SK-N-SH (cell line): Measurements from ENCODE around the gene CLEC16A. TPM values are rescaled to one million over a fixed set of nuclear protein-coding genes. Genes with fewer than 3 reads are reported as not detected.

Experiments used
- CTCF ChIA-PET: fragments of 300-600, 350-600 bp; formaldehyde crosslinking; extraction: SDS; loops from one replicate; lab custom pipeline; 2021; lab: Yijun Ruan, JAX
- POLR2A ChIA-PET: fragments of 350-600 bp; sonication (Branson Sonifier 250); formaldehyde crosslinking; extraction: SDS; loops from one replicate; lab custom pipeline; 2020; ENCODE audit warnings: antibody characterized with exemption, inconsistent platforms; lab: Yijun Ruan, JAX
- DNase-seq: peaks from one replicate; pipeline ENCODE4 v3.0.0; 2012
- H2AFZ ChIP-seq: fragments of 200-600 bp; sonication (generic); 2 replicates; pipeline ENCODE4 v1.8.1; 2016; ENCODE audit warnings: antibody characterized with exemption, mild to moderate bottlenecking, low read depth
- H3F3A ChIP-seq: fragments of 200-600 bp; sonication (generic); replicated peaks from 2 replicates; pipeline ENCODE3; 2016; ENCODE audit warnings: antibody characterized with exemption, mild to moderate bottlenecking; ENCODE audit not compliant: insufficient read depth
- H3K27ac ChIP-seq, 2 experiments: fragments of 200-500 bp in 1 of 2; fragments of 200-600 bp in 1 of 2; sonication (Bioruptor generic) in 1 of 2; sonication (generic), shearing (Covaris generic) in 1 of 2; 2 replicates each; pipeline versions ENCODE4 v1.5.1 to v1.6.1; 2014 to 2016; ENCODE audit warnings: low read depth in 2 of 2, inconsistent platforms in 1 of 2, low read length in 1 of 2, mild to moderate bottlenecking in 1 of 2, mixed read lengths in 1 of 2
- H3K27me3 ChIP-seq: fragments of 200-600 bp; sonication (generic), shearing (Covaris generic); 2 replicates; pipeline ENCODE4 v1.6.1; 2016; ENCODE audit warnings: mixed run types; ENCODE audit not compliant: insufficient read depth
- H3K36me3 ChIP-seq, 2 experiments: fragments of 200-500 bp in 1 of 2; fragments of 200-600 bp in 1 of 2; sonication (Bioruptor generic) in 1 of 2; sonication (generic) in 1 of 2; replicated peaks in 1 of 2; 2 replicates each; pipeline versions ENCODE3 to v1.5.1; 2014 to 2016; ENCODE audit warnings: low read length in 1 of 2, mild to moderate bottlenecking in 1 of 2; ENCODE audit not compliant: insufficient read depth in 2 of 2, control insufficient read depth in 1 of 2
- H3K4me1 ChIP-seq, 2 experiments: fragments of 200-500 bp in 1 of 2; fragments of 200-600 bp in 1 of 2; sonication (Bioruptor generic) in 1 of 2; sonication (generic), shearing (Covaris generic) in 1 of 2; 2 replicates each; pipeline versions ENCODE4 v1.5.1 to v1.6.1; 2014 to 2016; ENCODE audit warnings: low read depth in 1 of 2, low read length in 1 of 2, mixed run types in 1 of 2; ENCODE audit not compliant: insufficient read depth in 2 of 2, control insufficient read depth in 1 of 2
- H3K4me2 ChIP-seq: fragments of 200-600 bp; sonication (generic), shearing (Covaris generic); 2 replicates; pipeline ENCODE4 v1.6.1; 2017; ENCODE audit warnings: mixed run types
- H3K4me3 ChIP-seq, 2 experiments: fragments of 200-500 bp in 1 of 2; fragments of 200-600 bp in 1 of 2; sonication (Bioruptor generic) in 1 of 2; sonication (generic), shearing (Covaris generic) in 1 of 2; 2 replicates each; pipeline versions ENCODE4 v1.5.1 to v1.8.1; 2014 to 2016; ENCODE audit warnings: low read depth in 2 of 2, inconsistent platforms in 1 of 2, low read length in 1 of 2, mild to moderate bottlenecking in 1 of 2, mixed read lengths in 1 of 2, moderate library complexity in 1 of 2
- H3K79me2 ChIP-seq: fragments of 200-600 bp; sonication (generic); 2 replicates; pipeline ENCODE4 v1.8.1; 2017; ENCODE audit warnings: mild to moderate bottlenecking; ENCODE audit not compliant: insufficient read depth
- H3K9ac ChIP-seq: fragments of 200-600 bp; sonication (generic); 2 replicates; pipeline ENCODE4 v1.6.1; 2017; ENCODE audit warnings: mixed run types
- H3K9me2 ChIP-seq: fragments of 200-600 bp; sonication (generic); 2 replicates; pipeline ENCODE4 v1.6.1; 2017; ENCODE audit warnings: mixed run types
- H3K9me3 ChIP-seq: fragments of 200-600 bp; sonication (generic); 2 replicates; pipeline ENCODE4 v1.6.1; 2017; ENCODE audit warnings: mixed run types, mild to moderate bottlenecking, moderate library complexity
- H4K20me1 ChIP-seq: fragments of 200-600 bp; sonication (generic); 2 replicates; pipeline ENCODE4 v1.6.1; 2017; ENCODE audit warnings: mild to moderate bottlenecking, mixed run types; ENCODE audit not compliant: insufficient read depth
- EZH2phosphoT487 ChIP-seq: fragments of 200-600 bp; sonication (generic); IDR thresholded peaks from 2 replicates; pipeline ENCODE4 v1.6.1; 2017; ENCODE audit warnings: low read depth, mixed run types, mild to moderate bottlenecking, antibody characterized with exemption, moderate library complexity, borderline replicate concordance
- FOSL2 ChIP-seq: IDR thresholded peaks from 2 replicates; pipeline ENCODE4 v1.4.0; 2012; ENCODE audit warnings: low read depth, mild to moderate bottlenecking, moderate library complexity, borderline replicate concordance
- FOXM1 ChIP-seq: IDR thresholded peaks from 2 replicates; pipeline ENCODE4 v1.4.0; 2012; ENCODE audit warnings: low read depth, mild to moderate bottlenecking
- GABPA ChIP-seq: IDR thresholded peaks from 2 replicates; pipeline ENCODE4 v1.4.0; 2012; ENCODE audit warnings: low read depth, mild to moderate bottlenecking
- NFIC ChIP-seq: IDR thresholded peaks from 2 replicates; pipeline ENCODE4 v1.4.0; 2012; ENCODE audit warnings: borderline replicate concordance
- POLR2AphosphoS5 ChIP-seq: IDR thresholded peaks from 2 replicates; pipeline ENCODE4 v1.6.1; 2012; ENCODE audit warnings: low read depth, low read length
- SIN3A ChIP-seq: IDR thresholded peaks from 2 replicates; pipeline ENCODE4 v1.6.1; 2012; ENCODE audit warnings: low read depth, mild to moderate bottlenecking, low read length, moderate library complexity, borderline replicate concordance
- TEAD4 ChIP-seq: IDR thresholded peaks from 2 replicates; pipeline ENCODE4 v1.4.0; 2012; ENCODE audit warnings: mild to moderate bottlenecking, borderline replicate concordance; ENCODE audit not compliant: insufficient read depth
- WGBS: methylation state at CpG from one replicate; pipeline ENCODE4 v1.1.6; 2017; ENCODE audit warnings: low lambda C conversion rate; 5-methylcytosine and 5-hydroxymethylcytosine counted together
- polyA plus RNA-seq, 3 experiments: library from polyadenylated mRNA; depleted of rRNA; stranded (reverse); fragments of >200 nt; gene quantifications; 2 replicates each; pipeline ENCODE4 v1.2.3, GENCODE V29; 2012
- TF ChIP-seq, protein P1 (sequence below): fragments of 150-350 bp; IDR thresholded peaks from 2 replicates; pipeline ENCODE4 v1.6.1; 2016; ENCODE audit warnings: mild to moderate bottlenecking, low read depth, low read length
- TF ChIP-seq, protein P2 (sequence below): IDR thresholded peaks from 2 replicates; pipeline ENCODE4; 2012
- TF ChIP-seq, protein P3 (sequence below): fragments of 200-600 bp; sonication (generic); IDR thresholded peaks from 2 replicates; pipeline ENCODE4 v1.6.1; 2017; ENCODE audit warnings: antibody characterized with exemption, mild to moderate bottlenecking, moderate library complexity

The CLEC16A gene
- polyA plus RNA-seq, 1 of the 3 experiments (the other 2 are of a cell fraction), result 13.7 TPM

DNA sequence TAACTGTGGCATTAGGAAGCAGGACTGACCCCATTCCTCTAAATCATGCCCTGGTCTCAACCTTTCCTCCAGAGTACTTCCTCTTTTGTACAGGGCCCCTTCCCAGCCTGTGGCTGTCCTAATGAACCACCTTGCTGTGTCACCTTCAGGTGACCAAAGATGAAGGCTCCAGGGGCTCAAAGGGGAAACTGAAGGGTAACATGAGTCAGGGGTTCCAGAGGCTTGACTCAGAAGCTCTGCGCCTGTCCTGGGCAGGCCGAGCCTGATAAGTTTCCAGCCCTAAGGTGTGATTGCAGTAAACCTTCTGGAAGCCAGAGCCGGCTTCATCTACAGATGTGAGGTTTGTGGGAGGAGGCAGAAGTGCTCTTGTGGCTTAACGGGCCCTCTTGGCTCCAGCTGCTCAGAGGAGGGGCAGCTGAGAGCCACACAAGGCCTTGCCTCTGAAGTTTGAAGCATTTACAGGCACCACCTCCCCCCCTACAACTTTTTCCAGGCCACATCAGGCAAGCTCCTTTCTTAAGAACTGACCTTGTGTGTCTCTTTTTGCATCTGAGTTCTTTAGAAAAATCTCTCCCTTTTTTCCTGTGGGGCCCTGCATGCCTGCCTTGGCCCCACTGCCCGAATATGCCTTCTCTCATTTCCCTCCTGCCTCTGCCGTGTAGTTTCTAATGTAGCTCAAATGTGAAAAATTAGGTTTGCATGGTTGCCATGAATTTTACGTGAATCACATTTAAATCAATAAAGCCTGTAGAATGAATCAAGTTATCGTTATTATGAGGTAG lies 149.9 kb downstream of the CLEC16A start (continued):
- TF ChIP-seq EZH2phosphoT487 (no peak), GABPA (no peak)
- TF ChIP-seq, protein P1, sequence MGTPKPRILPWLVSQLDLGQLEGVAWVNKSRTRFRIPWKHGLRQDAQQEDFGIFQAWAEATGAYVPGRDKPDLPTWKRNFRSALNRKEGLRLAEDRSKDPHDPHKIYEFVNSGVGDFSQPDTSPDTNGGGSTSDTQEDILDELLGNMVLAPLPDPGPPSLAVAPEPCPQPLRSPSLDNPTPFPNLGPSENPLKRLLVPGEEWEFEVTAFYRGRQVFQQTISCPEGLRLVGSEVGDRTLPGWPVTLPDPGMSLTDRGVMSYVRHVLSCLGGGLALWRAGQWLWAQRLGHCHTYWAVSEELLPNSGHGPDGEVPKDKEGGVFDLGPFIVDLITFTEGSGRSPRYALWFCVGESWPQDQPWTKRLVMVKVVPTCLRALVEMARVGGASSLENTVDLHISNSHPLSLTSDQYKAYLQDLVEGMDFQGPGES, result no peak
- TF ChIP-seq, protein P2, sequence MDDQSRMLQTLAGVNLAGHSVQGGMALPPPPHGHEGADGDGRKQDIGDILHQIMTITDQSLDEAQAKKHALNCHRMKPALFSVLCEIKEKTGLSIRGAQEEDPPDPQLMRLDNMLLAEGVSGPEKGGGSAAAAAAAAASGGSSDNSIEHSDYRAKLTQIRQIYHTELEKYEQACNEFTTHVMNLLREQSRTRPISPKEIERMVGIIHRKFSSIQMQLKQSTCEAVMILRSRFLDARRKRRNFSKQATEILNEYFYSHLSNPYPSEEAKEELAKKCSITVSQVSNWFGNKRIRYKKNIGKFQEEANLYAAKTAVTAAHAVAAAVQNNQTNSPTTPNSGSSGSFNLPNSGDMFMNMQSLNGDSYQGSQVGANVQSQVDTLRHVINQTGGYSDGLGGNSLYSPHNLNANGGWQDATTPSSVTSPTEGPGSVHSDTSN, result no peak

DNA sequence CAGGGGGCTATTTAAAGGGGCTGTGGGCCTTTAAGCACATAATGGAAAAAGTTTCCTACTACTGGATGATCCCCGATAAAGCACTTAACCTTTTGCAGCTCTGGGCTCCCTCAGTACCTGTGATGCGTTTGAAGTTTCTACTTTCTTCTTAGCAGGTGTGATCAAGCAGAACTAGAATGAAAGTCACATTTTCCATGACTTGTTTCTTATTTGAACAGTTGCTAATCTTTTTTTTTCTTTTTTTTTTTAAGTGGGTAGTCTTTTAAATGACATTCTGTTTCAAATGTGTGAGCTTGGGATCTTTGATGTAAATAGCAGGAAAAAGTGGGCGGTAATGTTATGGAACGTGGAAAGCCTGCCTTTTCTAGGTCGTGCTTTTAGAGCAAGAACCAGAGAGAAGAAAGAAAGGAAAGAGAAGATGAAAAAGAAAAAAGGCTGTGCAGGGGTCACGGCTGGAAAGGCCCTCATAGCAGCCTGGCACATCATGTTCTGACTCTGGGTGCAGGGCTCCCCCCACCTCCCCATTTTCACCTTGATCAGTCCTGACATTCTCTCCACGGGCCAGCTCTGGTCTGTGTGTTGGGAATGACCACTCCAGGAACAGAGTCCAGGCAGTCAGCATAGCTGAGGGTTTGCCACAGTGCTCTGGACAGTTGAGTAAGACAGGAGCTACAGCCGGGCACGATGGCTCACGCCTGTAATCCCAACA lies 150.6 kb downstream of the CLEC16A start:
- H3K9me3 ChIP-seq, result no peaks in the 10 kb centered on the region
- H4K20me1 ChIP-seq, result no peaks in the 10 kb centered on the region
- no peak overlapping the region for H3K4me3 ChIP-seq
- TF ChIP-seq EZH2phosphoT487 (no peak), FOSL2 (no peak)
- TF ChIP-seq, all 33 proteins: peak for 0
- peaks cover 17% of the 10 kb centered on the region in 2 experiments for H3K4me1 ChIP-seq
- no peak overlapping the region for H3K27ac ChIP-seq
- H3K79me2 ChIP-seq, result no peaks in the 10 kb centered on the region
- H2AFZ ChIP-seq, result no peak overlapping the region
- H3K36me3 ChIP-seq, result no peaks in the 10 kb centered on the region
- WGBS, result 89% methylated on average over 7 of the region's 10 CpGs
- no peak overlapping the region for H3K4me2 ChIP-seq
- ChIA-PET CTCF (interaction anchor here (0.9 to 1.4 kb wide), 4 partner anchors 10 to 131 kb away, joined by 3 to 4 read pairs (median 3); no protein-coding TSS in a partner anchor), POLR2A (interaction anchor here (0.6 kb wide), 1 partner anchor 36 kb away, joined by 3 read pairs; no protein-coding TSS in a partner anchor)
- no peak overlapping the region for H3K9ac ChIP-seq
- no peak for DNase-seq
- peaks cover 10% of the 10 kb centered on the region for H3F3A ChIP-seq
- H3K27me3 ChIP-seq, result no peaks in the 10 kb centered on the region
- H3K9me2 ChIP-seq, result no peaks in the 10 kb centered on the region

DNA sequence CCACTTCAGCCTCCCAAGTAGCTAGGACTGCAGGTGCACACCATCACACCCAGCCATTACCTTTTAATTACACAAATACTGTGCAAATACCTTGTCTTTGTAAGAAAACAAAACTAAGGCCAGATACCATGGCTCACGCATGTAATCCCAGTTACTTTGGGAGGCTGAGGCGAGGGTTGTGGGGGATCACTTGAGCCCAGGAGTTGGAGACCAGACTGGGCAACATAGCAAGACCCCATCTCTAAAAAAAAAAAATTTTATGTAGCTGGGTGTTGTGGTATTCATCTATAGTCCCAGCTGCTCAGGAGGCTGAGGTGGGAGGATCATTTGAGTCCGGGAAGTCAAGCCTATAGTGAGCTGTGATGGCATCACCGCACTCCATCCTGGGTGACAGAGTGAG lies 151.6 kb downstream of the CLEC16A start:
- no peaks in the 10 kb centered on the region for H3K79me2 ChIP-seq
- H3K4me1 ChIP-seq, result peaks cover 17 to 22% of the 10 kb centered on the region in 2 experiments
- POLR2A ChIA-PET, result no interaction called here

More for the DNA sequence above, 151.6 kb downstream of the CLEC16A start:
- no peak for DNase-seq
- H3K36me3 ChIP-seq, result no peaks in the 10 kb centered on the region
- no peaks in the 10 kb centered on the region for H4K20me1 ChIP-seq
- no peaks in the 10 kb centered on the region for H3K9me2 ChIP-seq
- H3K9me3 ChIP-seq, result no peaks in the 10 kb centered on the region
- WGBS, result 100% methylated on average over 4 of the region's 4 CpGs
- H3K4me2 ChIP-seq, result no peak overlapping the region
- H3K27ac ChIP-seq, result no peak overlapping the region
- H2AFZ ChIP-seq, result no peak overlapping the region
- H3K4me3 ChIP-seq, result no peak overlapping the region
- TF ChIP-seq POLR2AphosphoS5, result no peak
- TF ChIP-seq, protein P2, result no peak
- no peak for TF ChIP-seq FOXM1
- TF ChIP-seq, protein P3, sequence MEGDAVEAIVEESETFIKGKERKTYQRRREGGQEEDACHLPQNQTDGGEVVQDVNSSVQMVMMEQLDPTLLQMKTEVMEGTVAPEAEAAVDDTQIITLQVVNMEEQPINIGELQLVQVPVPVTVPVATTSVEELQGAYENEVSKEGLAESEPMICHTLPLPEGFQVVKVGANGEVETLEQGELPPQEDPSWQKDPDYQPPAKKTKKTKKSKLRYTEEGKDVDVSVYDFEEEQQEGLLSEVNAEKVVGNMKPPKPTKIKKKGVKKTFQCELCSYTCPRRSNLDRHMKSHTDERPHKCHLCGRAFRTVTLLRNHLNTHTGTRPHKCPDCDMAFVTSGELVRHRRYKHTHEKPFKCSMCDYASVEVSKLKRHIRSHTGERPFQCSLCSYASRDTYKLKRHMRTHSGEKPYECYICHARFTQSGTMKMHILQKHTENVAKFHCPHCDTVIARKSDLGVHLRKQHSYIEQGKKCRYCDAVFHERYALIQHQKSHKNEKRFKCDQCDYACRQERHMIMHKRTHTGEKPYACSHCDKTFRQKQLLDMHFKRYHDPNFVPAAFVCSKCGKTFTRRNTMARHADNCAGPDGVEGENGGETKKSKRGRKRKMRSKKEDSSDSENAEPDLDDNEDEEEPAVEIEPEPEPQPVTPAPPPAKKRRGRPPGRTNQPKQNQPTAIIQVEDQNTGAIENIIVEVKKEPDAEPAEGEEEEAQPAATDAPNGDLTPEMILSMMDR, result no peak
- no peak for TF ChIP-seq SIN3A
- no peak for TF ChIP-seq TEAD4
- no peak for TF ChIP-seq NFIC
- CTCF ChIA-PET, result interaction anchor here (1.2 kb wide), 1 partner anchor 125 kb away, joined by 4 read pairs; no protein-coding TSS in a partner anchor
- no peaks in the 10 kb centered on the region for H3K27me3 ChIP-seq
- no peak overlapping the region for H3K9ac ChIP-seq
- peaks cover 19% of the 10 kb centered on the region for H3F3A ChIP-seq
